ENCODE measurements around the gene POLR1D. TPM values are rescaled to one million over a fixed set of nuclear protein-coding genes. Genes with fewer than 3 reads are reported as not detected.

Gene POLR1D
- total RNA-seq, 4 donors from 2014 or later: 110 to 148 (median 124) TPM

DNA sequence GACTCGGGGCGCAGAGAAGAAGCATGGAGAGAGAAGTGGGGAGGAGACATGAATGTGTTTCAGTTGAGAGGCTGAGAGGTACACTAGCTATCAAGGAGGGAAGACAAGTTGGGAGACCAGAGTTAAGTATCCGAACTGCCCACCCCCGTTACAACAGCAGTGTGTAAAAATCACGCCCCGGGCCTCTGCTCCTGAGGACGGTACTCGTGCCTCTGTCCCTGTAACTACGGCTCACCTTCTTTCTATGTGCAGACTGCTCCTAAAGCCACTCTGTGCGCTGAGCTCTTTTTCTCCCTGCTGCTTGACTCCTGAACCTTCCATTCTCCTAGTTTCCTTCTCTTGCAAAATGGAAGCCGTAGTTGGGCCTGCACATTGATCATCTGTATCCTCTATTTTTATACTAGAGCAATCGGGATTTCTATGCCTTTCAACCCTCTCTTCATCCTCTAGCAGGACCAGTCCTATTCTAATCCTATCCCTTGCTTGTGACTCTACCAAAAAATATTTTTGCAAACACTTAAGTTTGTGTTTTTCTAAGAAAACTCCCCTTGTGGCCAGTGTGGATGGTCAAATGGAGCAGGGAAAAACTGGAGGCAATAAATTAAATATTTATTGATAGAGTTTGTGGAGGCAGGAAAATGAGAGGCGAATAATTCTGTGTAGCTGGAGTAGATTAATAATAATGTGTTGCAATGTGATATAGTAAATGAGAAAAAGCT is 569 bp downstream of the POLR1D start:
- DNase-seq (ENCODE audit: extremely low spot score): no peak
- no peaks in the 10 kb centered on the region for H3K9me3 ChIP-seq
- intact Hi-C loops (cut with DNase I): loop anchor here (5.0 to 10.0 kb wide), 2 partner anchors 170 to 197 kb away; partner anchors contain the start of genes GTF3A and MTIF3
- no peaks in the 10 kb centered on the region for H3K27me3 ChIP-seq
- peak overlapping the region; percentile 78 to 95 (median 88) for H3K4me3 ChIP-seq
- TF ChIP-seq POLR2A (IDR thresholded peaks at IDR 0.05; ENCODE audit: low read depth) (no peak), POLR2AphosphoS5 (IDR thresholded peaks at IDR 0.05) (no peak), EP300 (IDR thresholded peaks at IDR 0.05) (no peak)
- TF ChIP-seq, protein P1, sequence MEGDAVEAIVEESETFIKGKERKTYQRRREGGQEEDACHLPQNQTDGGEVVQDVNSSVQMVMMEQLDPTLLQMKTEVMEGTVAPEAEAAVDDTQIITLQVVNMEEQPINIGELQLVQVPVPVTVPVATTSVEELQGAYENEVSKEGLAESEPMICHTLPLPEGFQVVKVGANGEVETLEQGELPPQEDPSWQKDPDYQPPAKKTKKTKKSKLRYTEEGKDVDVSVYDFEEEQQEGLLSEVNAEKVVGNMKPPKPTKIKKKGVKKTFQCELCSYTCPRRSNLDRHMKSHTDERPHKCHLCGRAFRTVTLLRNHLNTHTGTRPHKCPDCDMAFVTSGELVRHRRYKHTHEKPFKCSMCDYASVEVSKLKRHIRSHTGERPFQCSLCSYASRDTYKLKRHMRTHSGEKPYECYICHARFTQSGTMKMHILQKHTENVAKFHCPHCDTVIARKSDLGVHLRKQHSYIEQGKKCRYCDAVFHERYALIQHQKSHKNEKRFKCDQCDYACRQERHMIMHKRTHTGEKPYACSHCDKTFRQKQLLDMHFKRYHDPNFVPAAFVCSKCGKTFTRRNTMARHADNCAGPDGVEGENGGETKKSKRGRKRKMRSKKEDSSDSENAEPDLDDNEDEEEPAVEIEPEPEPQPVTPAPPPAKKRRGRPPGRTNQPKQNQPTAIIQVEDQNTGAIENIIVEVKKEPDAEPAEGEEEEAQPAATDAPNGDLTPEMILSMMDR (IDR thresholded peaks at IDR 0.05): peak in 1 of 3 experiments; percentile 19
- peak overlapping the region; percentile 98 to 99 (median 98) for H3K27ac ChIP-seq (replicated peaks in 1 of 4)
- 8% methylated on average over 13 of the region's 13 CpGs for WGBS
- peaks cover 0 to 12% (median 4%) of the 10 kb centered on the region in 4 donors for H3K36me3 ChIP-seq
- H3K4me1 ChIP-seq: peaks cover 29 to 50% (median 44%) of the 10 kb centered on the region in 4 donors

DNA sequence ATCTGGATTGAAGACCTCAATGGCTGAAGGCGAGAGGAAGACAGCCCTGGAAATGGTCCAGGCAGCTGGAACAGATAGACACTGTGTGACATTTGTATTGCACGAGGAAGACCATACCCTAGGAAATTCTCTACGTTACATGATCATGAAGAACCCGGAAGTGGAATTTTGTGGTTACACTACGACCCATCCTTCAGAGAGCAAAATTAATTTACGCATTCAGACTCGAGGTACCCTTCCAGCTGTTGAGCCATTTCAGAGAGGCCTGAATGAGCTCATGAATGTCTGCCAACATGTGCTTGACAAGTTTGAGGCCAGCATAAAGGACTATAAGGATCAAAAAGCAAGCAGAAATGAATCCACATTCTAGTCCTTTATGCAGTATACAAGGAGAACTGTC is 1.2 kb downstream of the POLR1D start:
- peak overlapping the region in 2 of 4 donors; percentile 2 to 95 for H3K4me3 ChIP-seq

DNA sequence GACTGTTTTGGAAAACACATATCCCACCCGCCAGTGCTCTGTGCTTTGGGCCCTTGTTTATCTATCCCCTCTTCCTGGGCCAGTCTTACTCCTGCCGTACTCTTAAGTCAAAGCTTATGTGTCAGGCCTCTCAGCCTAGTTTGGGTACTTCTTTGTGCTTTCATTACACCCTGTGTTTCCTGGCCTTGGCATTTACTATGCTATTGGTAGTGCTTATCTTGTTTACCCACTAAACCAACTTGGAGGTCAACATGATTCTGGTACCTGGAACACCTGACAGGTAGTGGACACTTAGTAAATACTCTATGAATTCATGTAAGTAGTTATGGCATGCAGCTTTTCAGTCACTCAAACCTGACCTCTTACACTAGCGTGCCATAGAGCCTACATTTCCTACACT is 2.4 kb downstream of the POLR1D start:
- intact Hi-C loops (cut with DNase I): loop anchor here (5.0 to 10.0 kb wide), 2 partner anchors 172 to 199 kb away; partner anchors contain the start of genes GTF3A and MTIF3
- Histone ChIP-seq H3K36me3 (peaks cover 0 to 15% (median 4%) of the 10 kb centered on the region in 4 donors), H3K4me3 (no peak overlapping the region), H3K27ac (replicated peaks in 1 of 4) (no peak overlapping the region), H3K9me3 (no peaks in the 10 kb centered on the region), H3K4me1 (peaks cover 14 to 35% (median 28%) of the 10 kb centered on the region in 4 donors), H3K27me3 (no peaks in the 10 kb centered on the region)
- WGBS: 95% methylated on average over 3 of the region's 3 CpGs
- TF ChIP-seq EP300 (IDR thresholded peaks at IDR 0.05) (no peak), POLR2A (IDR thresholded peaks at IDR 0.05; ENCODE audit: low read depth) (no peak), POLR2AphosphoS5 (IDR thresholded peaks at IDR 0.05) (no peak)
- TF ChIP-seq, protein P1 (IDR thresholded peaks at IDR 0.05): no peak
- no peak for DNase-seq (ENCODE audit: extremely low spot score)

More for the DNA sequence above, 1.2 kb downstream of the POLR1D start:
- Histone ChIP-seq H3K36me3 (peaks cover 0 to 12% (median 4%) of the 10 kb centered on the region in 4 donors), H3K27me3 (no peaks in the 10 kb centered on the region), H3K9me3 (no peaks in the 10 kb centered on the region), H3K27ac (replicated peaks in 1 of 4) (no peak overlapping the region), H3K4me1 (peaks cover 24 to 44% (median 39%) of the 10 kb centered on the region in 4 donors)
- no peak for DNase-seq (ENCODE audit: extremely low spot score)
- WGBS: 80% methylated on average over 7 of the region's 7 CpGs
- TF ChIP-seq POLR2AphosphoS5 (IDR thresholded peaks at IDR 0.05): no peak
- TF ChIP-seq, protein P1 (IDR thresholded peaks at IDR 0.05): no peak
- TF ChIP-seq EP300 (IDR thresholded peaks at IDR 0.05): no peak
- TF ChIP-seq POLR2A (IDR thresholded peaks at IDR 0.05; ENCODE audit: low read depth): no peak
- intact Hi-C loops (cut with DNase I): loop anchor here (5.0 to 10.0 kb wide), 2 partner anchors 171 to 198 kb away; partner anchors contain the start of genes GTF3A and MTIF3

DNA sequence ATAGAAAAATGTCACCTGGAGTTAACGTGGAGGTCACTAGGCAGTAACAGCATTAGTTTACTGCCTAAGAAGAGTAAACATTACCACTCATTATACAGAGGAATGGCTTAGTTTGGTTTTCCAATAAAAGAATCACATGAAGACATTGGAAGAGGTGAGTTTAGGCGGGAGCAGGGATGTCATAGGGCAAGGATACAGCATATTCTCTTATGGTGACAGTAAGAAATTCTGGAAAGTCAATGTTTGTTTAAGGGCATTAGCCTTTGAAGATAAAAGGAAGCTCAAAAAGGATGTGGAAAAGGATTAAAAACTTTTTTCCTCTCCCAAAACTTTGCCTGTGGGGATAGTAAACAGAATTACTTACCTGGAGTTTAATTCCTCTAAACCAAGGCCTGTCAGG is 4.1 kb downstream of the POLR1D start:
- H3K4me1 ChIP-seq: peaks cover 11 to 36% (median 27%) of the 10 kb centered on the region in 4 donors
- no peak overlapping the region for H3K27ac ChIP-seq (replicated peaks in 1 of 4)
- 84% methylated on average over 2 of the region's 2 CpGs for WGBS
- DNase-seq (ENCODE audit: extremely low spot score): no peak
- H3K4me3 ChIP-seq: no peak overlapping the region
- intact Hi-C loops (cut with DNase I): loop anchor here (10.0 kb wide), 1 partner anchor 201 kb away; the partner anchor contains the start of gene GTF3A
- H3K9me3 ChIP-seq: no peaks in the 10 kb centered on the region
- TF ChIP-seq, protein P1 (IDR thresholded peaks at IDR 0.05): no peak
- TF ChIP-seq EP300 (IDR thresholded peaks at IDR 0.05) (no peak), POLR2A (IDR thresholded peaks at IDR 0.05; ENCODE audit: low read depth) (no peak), POLR2AphosphoS5 (IDR thresholded peaks at IDR 0.05) (no peak)
- no peaks in the 10 kb centered on the region for H3K27me3 ChIP-seq
- H3K36me3 ChIP-seq: peaks cover 0 to 17% (median 4%) of the 10 kb centered on the region in 4 donors
